ENCODE data around the gene DLGAP4.

GRCh38 chr20:36396340-36396739 lies 90.2 kb downstream of the DLGAP4 start:
- no peak for TF ChIP-seq CTCF (IDR thresholded peaks at IDR 0.05; ENCODE audit: insufficient read depth, low read length, poor library complexity, severe bottlenecking)
- no peak for TF ChIP-seq EZH2phosphoT487 (conservative IDR thresholded peaks at IDR 0.05; ENCODE audit: low read length)
